ENCODE results near the gene COL4A1.

GRCh38 chr13:110154410-110154933, 152.5 kb downstream of the COL4A1 start:
- TF ChIP-seq POLR2A (IDR thresholded peaks at IDR 0.05): no peak
- TF ChIP-seq, protein P1, sequence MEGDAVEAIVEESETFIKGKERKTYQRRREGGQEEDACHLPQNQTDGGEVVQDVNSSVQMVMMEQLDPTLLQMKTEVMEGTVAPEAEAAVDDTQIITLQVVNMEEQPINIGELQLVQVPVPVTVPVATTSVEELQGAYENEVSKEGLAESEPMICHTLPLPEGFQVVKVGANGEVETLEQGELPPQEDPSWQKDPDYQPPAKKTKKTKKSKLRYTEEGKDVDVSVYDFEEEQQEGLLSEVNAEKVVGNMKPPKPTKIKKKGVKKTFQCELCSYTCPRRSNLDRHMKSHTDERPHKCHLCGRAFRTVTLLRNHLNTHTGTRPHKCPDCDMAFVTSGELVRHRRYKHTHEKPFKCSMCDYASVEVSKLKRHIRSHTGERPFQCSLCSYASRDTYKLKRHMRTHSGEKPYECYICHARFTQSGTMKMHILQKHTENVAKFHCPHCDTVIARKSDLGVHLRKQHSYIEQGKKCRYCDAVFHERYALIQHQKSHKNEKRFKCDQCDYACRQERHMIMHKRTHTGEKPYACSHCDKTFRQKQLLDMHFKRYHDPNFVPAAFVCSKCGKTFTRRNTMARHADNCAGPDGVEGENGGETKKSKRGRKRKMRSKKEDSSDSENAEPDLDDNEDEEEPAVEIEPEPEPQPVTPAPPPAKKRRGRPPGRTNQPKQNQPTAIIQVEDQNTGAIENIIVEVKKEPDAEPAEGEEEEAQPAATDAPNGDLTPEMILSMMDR (IDR thresholded peaks at IDR 0.05): no peak
